Fibroblast of lung (primary cell): ENCODE data around the gene BMP7.

Experiments used
- EZH2 ChIP-seq: IDR thresholded peaks from 2 replicates; pipeline ENCODE4 v1.5.1; 2012; ENCODE audit warnings: low read length, control low read depth, mild to moderate bottlenecking; ENCODE audit errors: missing control alignments
- TF ChIP-seq, protein P1 (sequence below), 2 donors: IDR thresholded peaks in 1 of 2; conservative IDR thresholded peaks in 1 of 2; 1 replicate in 1 of 2; 2 replicates in 1 of 2; pipeline ENCODE4 v1.5.1; 2011 to 2012; ENCODE audit warnings: low read length in 2 of 2, control low read depth in 1 of 2, inconsistent platforms in 1 of 2, low read depth in 1 of 2, mild to moderate bottlenecking in 1 of 2

DNA sequence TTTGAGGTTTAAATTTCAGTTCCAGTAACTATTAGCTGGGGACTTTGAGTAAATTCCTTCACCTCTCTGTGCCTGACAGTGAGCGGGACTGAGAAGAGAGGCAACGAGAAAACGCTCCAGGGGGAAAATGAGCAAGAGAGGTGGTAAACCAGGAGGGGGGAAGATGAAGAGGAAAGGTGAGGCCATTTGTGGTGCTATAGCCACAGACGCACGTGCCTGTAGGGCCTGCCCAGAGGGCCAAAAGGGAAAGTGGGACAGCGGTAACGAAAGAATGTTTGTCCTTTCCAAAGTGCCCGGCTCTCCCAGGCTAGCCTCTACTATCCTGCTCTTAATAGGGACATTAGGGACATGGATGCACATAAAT lies 99.2 kb downstream of the BMP7 start:
- TF ChIP-seq, protein P1, sequence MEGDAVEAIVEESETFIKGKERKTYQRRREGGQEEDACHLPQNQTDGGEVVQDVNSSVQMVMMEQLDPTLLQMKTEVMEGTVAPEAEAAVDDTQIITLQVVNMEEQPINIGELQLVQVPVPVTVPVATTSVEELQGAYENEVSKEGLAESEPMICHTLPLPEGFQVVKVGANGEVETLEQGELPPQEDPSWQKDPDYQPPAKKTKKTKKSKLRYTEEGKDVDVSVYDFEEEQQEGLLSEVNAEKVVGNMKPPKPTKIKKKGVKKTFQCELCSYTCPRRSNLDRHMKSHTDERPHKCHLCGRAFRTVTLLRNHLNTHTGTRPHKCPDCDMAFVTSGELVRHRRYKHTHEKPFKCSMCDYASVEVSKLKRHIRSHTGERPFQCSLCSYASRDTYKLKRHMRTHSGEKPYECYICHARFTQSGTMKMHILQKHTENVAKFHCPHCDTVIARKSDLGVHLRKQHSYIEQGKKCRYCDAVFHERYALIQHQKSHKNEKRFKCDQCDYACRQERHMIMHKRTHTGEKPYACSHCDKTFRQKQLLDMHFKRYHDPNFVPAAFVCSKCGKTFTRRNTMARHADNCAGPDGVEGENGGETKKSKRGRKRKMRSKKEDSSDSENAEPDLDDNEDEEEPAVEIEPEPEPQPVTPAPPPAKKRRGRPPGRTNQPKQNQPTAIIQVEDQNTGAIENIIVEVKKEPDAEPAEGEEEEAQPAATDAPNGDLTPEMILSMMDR (conservative IDR thresholded peaks at IDR 0.05 in 1 of 2, IDR thresholded peaks at IDR 0.05 in 1 of 2; ENCODE audit: low read depth in 1 of 2, low read length in 2 of 2), result no peak
- no peak for TF ChIP-seq EZH2
